ENCODE data around the gene ADK.
"Not testable (repeated sequence)": the region's sequence is repeated elsewhere in the genome, so short reads cannot be mapped to it uniquely, and the experiment has no call there.

ADK gene

GRCh38 chr10:74306227-74306982 lies 155.4 kb downstream of the ADK start:
- no peak for DNase-seq (ENCODE audit: low read depth)

GRCh38 chr10:74307061-74307651 lies 156.1 kb downstream of the ADK start:
- DNase-seq (ENCODE audit: low read depth), result no peak

- DNase-seq (ENCODE audit: low read depth), result no peak
Observed at GRCh38 chr10:74310652-74311257, 159.7 kb downstream of the ADK start.

GRCh38 chr10:74314166-74314565 lies 163.1 kb downstream of the ADK start:
- DNase-seq (ENCODE audit: low read depth), result no peak

GRCh38 chr10:74320026-74320425 lies 169.0 kb downstream of the ADK start:
- no peak for DNase-seq (ENCODE audit: low read depth)

- DNase-seq (ENCODE audit: low read depth), result no peak
Observed at GRCh38 chr10:74320717-74321116, 169.7 kb downstream of the ADK start.

- no peak for DNase-seq (ENCODE audit: low read depth)
Observed at GRCh38 chr10:74322141-74322540, 171.1 kb downstream of the ADK start.

- no peak for DNase-seq (ENCODE audit: low read depth)
Observed at GRCh38 chr10:74322565-74322964, 171.5 kb downstream of the ADK start.

- DNase-seq (ENCODE audit: low read depth), result no peak
Observed at GRCh38 chr10:74328388-74328787, 177.4 kb downstream of the ADK start.

GRCh38 chr10:74329873-74330272 lies 178.9 kb downstream of the ADK start:
- DNase-seq (ENCODE audit: low read depth), result no peak

- no peak for DNase-seq (ENCODE audit: low read depth)
Observed at GRCh38 chr10:74330646-74331045, 179.6 kb downstream of the ADK start.

- DNase-seq (ENCODE audit: low read depth), result no peak
Observed at GRCh38 chr10:74332398-74332797, 181.4 kb downstream of the ADK start.

GRCh38 chr10:74333174-74333573 lies 182.2 kb downstream of the ADK start:
- no peak for DNase-seq (ENCODE audit: low read depth)

- DNase-seq (ENCODE audit: low read depth), result no peak
Observed at GRCh38 chr10:74334221-74334620, 183.2 kb downstream of the ADK start.

- DNase-seq (ENCODE audit: low read depth), result no peak
Observed at GRCh38 chr10:74335501-74335900, 184.5 kb downstream of the ADK start.

GRCh38 chr10:74337330-74338016 lies 186.5 kb downstream of the ADK start:
- no peak for DNase-seq (ENCODE audit: low read depth)

GRCh38 chr10:74342991-74343390 lies 192.0 kb downstream of the ADK start:
- no peak for DNase-seq (ENCODE audit: low read depth)

GRCh38 chr10:74343804-74344203 lies 192.8 kb downstream of the ADK start:
- no peak for DNase-seq (ENCODE audit: low read depth)

GRCh38 chr10:74344306-74344705 lies 193.3 kb downstream of the ADK start:
- DNase-seq (ENCODE audit: low read depth), result no peak

GRCh38 chr10:74347522-74347921 lies 196.5 kb downstream of the ADK start:
- DNase-seq (ENCODE audit: low read depth), result no peak

- not testable (repeated sequence) for DNase-seq (ENCODE audit: low read depth)
Observed at GRCh38 chr10:74353021-74353420, 202.0 kb downstream of the ADK start.

GRCh38 chr10:74361678-74362077 lies 210.7 kb downstream of the ADK start:
- DNase-seq (ENCODE audit: low read depth), result no peak

GRCh38 chr10:74363727-74364126 lies 212.7 kb downstream of the ADK start:
- no peak for DNase-seq (ENCODE audit: low read depth)

Data from HS-27A (cell line).